Tibial artery (tissue), 4 donors: ENCODE measurements around the gene RAP1GAP.
A peak's percentile ranks its signal among the peaks of the same experiment; 100 is the strongest.

Source experiments
- DNase-seq, 2 donors: peaks; one replicate each; pipeline ENCODE4 v3.0.0-alpha.2; 2019
- H3K27ac ChIP-seq, 2 donors: fragments of 200-600 bp; sonication (generic) in 1 of 2; 1 replicate in 1 of 2; 2 replicates in 1 of 2; pipeline ENCODE4 v1.5.1; 2018 to 2019; ENCODE audit warnings: mild to moderate bottlenecking in 1 of 2
- H3K27me3 ChIP-seq, 2 donors: fragments of 200-600 bp; sonication (generic) in 1 of 2; one replicate each; pipeline versions ENCODE4 v1.5.1 to v1.6.0; 2016 to 2019
- H3K36me3 ChIP-seq, 3 donors: fragments of 200-600 bp; sonication (generic) in 2 of 3; one replicate each; pipeline ENCODE4 v1.5.1; 2016 to 2019; ENCODE audit warnings: mild to moderate bottlenecking in 2 of 3
- H3K4me1 ChIP-seq, 4 donors: fragments of 200-600 bp; sonication (generic) in 2 of 4; 1 replicate in 3 of 4; 2 replicates in 1 of 4; pipeline ENCODE4 v1.5.1; 2016 to 2019
- H3K4me3 ChIP-seq, 2 donors: fragments of 200-600 bp; sonication (generic) in 1 of 2; 1 replicate in 1 of 2; 2 replicates in 1 of 2; pipeline ENCODE4 v1.5.1; 2018 to 2019; ENCODE audit warnings: mild to moderate bottlenecking in 2 of 2
- H3K9me3 ChIP-seq, 3 donors: fragments of 200-600 bp; sonication (generic) in 1 of 3; one replicate each; pipeline ENCODE4 v1.5.1; 2016 to 2019
- CTCF ChIP-seq, 2 experiments: fragments of 200-600 bp in 1 of 2; fragments of 450-650 bp in 1 of 2; IDR thresholded peaks; one replicate each; pipeline ENCODE4 v1.5.1; 2017 to 2019; ENCODE audit warnings: antibody characterized with exemption in 2 of 2, mild to moderate bottlenecking in 1 of 2, moderate library complexity in 1 of 2
- intact Hi-C: fragments of 100-400 bp; cut with DNase I; formaldehyde crosslinking; loops from one replicate; pipeline ENCODE4 v1.15.0; 2023; ENCODE audit warnings: low total_unique reads

The RAP1GAP gene

GRCh38 chr1:21596628-21597027 is 72.5 kb downstream of the RAP1GAP start:
- no peak for TF ChIP-seq CTCF (IDR thresholded peaks at IDR 0.05)
- no peak for DNase-seq
- Histone ChIP-seq H3K27me3 (peaks cover 0 to 86% of the 10 kb centered on the region in 2 donors), H3K4me1 (no peaks in the 10 kb centered on the region), H3K27ac (no peak overlapping the region), H3K36me3 (no peaks in the 10 kb centered on the region), H3K4me3 (no peak overlapping the region), H3K9me3 (no peaks in the 10 kb centered on the region)
- intact Hi-C loops, result no loop called here

- Histone ChIP-seq H3K27me3 (peaks cover 0 to 87% of the 10 kb centered on the region in 2 donors), H3K4me3 (no peak overlapping the region), H3K4me1 (no peaks in the 10 kb centered on the region), H3K27ac (no peak overlapping the region), H3K36me3 (no peaks in the 10 kb centered on the region), H3K9me3 (no peaks in the 10 kb centered on the region)
- intact Hi-C loops, result no loop called here
- no peak for TF ChIP-seq CTCF (IDR thresholded peaks at IDR 0.05)
- DNase-seq, result no peak
These were observed 73.0 kb downstream of the RAP1GAP start for GRCh38 chr1:21596174-21596573.

- DNase-seq, result peak in 1 of 2 donors; percentile 54
- H3K4me3 ChIP-seq, result no peak overlapping the region
- peak; percentile 30 to 47 for TF ChIP-seq CTCF (IDR thresholded peaks at IDR 0.05)
- H3K27me3 ChIP-seq, result peaks cover 0 to 93% of the 10 kb centered on the region in 2 donors
- no peaks in the 10 kb centered on the region for H3K36me3 ChIP-seq
- intact Hi-C loops, result no loop called here
- H3K27ac ChIP-seq, result no peak overlapping the region
- H3K4me1 ChIP-seq, result peaks cover 0 to 7% (median 0%) of the 10 kb centered on the region in 4 donors
- H3K9me3 ChIP-seq, result no peaks in the 10 kb centered on the region
These were observed 73.9 kb downstream of the RAP1GAP start for GRCh38 chr1:21594935-21595897.

- H3K36me3 ChIP-seq, result no peaks in the 10 kb centered on the region
- H3K9me3 ChIP-seq, result no peaks in the 10 kb centered on the region
- intact Hi-C loops, result no loop called here
- H3K4me1 ChIP-seq, result peaks cover 0 to 7% (median 0%) of the 10 kb centered on the region in 4 donors
- no peak for DNase-seq
- TF ChIP-seq CTCF (IDR thresholded peaks at IDR 0.05), result no peak
- H3K27ac ChIP-seq, result no peak overlapping the region
- H3K4me3 ChIP-seq, result no peak overlapping the region
- peaks cover 0 to 93% of the 10 kb centered on the region in 2 donors for H3K27me3 ChIP-seq
These were observed 74.7 kb downstream of the RAP1GAP start for GRCh38 chr1:21594501-21594900.

GRCh38 chr1:21593231-21593630 is 75.9 kb downstream of the RAP1GAP start:
- intact Hi-C loops, result no loop called here
- Histone ChIP-seq H3K36me3 (no peaks in the 10 kb centered on the region), H3K4me3 (no peak overlapping the region), H3K9me3 (no peaks in the 10 kb centered on the region), H3K27me3 (peaks cover 0 to 90% of the 10 kb centered on the region in 2 donors), H3K27ac (no peak overlapping the region), H3K4me1 (peaks cover 0 to 7% (median 0%) of the 10 kb centered on the region in 4 donors)
- no peak for DNase-seq
- TF ChIP-seq CTCF (IDR thresholded peaks at IDR 0.05), result no peak
